Gastroesophageal sphincter (tissue), 3 donors: ENCODE data around the gene ARHGEF17.
A peak's percentile ranks its signal among the peaks of the same experiment; 100 is the strongest.

Source experiments
- POLR2A ChIP-seq, 2 donors: fragments of 450-650 bp; IDR thresholded peaks; one replicate each; pipeline ENCODE4 v1.6.1; 2017; ENCODE audit warnings: antibody characterized with exemption in 2 of 2, mild to moderate bottlenecking in 2 of 2, moderate library complexity in 1 of 2
- TF ChIP-seq, protein P1 (sequence below), 4 experiments: fragments of 200-600 bp in 2 of 4; fragments of 450-650 bp in 2 of 4; sonication (generic) in 1 of 4; IDR thresholded peaks; one replicate each; pipeline ENCODE4 v1.5.1; 2017 to 2019; ENCODE audit warnings: antibody characterized with exemption in 4 of 4, mild to moderate bottlenecking in 2 of 4, moderate library complexity in 2 of 4

DNA sequence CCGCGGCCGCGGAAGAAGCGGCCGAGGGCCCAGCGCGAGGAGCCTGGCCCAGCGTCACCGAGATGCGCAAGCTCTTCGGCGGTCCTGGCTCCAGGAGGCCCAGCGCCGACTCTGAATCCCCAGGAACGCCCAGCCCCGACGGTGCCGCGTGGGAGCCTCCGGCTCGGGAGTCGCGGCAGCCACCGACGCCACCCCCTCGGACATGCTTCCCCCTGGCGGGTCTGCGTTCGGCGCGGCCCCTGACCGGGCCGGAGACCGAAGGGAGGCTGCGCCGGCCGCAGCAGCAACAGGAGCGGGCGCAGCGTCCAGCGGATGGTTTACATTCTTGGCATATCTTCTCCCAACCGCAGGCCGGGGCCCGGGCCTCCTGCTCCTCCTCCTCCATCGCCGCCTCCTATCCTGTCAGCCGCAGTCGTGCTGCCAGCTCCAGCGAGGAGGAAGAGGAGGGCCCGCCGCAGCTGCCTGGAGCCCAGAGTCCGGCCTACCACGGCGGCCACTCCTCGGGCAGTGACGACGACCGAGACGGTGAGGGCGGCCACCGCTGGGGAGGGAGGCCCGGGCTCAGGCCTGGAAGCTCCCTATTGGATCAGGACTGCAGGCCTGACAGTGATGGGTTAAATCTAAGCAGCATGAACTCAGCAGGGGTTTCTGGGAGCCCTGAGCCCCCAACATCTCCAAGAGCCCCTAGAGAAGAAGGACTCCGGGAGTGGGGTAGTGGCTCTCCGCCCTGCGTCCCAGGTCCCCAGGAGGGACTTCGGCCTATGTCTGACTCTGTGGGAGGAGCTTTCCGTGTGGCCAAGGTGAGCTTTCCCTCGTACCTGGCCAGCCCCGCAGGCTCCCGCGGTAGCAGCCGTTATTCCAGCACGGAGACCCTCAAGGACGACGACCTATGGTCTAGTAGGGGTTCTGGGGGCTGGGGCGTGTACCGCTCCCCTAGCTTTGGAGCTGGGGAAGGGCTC lies 1.2 kb downstream of the ARHGEF17 start:
- TF ChIP-seq, protein P1, sequence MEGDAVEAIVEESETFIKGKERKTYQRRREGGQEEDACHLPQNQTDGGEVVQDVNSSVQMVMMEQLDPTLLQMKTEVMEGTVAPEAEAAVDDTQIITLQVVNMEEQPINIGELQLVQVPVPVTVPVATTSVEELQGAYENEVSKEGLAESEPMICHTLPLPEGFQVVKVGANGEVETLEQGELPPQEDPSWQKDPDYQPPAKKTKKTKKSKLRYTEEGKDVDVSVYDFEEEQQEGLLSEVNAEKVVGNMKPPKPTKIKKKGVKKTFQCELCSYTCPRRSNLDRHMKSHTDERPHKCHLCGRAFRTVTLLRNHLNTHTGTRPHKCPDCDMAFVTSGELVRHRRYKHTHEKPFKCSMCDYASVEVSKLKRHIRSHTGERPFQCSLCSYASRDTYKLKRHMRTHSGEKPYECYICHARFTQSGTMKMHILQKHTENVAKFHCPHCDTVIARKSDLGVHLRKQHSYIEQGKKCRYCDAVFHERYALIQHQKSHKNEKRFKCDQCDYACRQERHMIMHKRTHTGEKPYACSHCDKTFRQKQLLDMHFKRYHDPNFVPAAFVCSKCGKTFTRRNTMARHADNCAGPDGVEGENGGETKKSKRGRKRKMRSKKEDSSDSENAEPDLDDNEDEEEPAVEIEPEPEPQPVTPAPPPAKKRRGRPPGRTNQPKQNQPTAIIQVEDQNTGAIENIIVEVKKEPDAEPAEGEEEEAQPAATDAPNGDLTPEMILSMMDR (IDR thresholded peaks at IDR 0.05), result peak in 1 of 4 experiments; percentile 12
- peak; percentile 80 to 86 for TF ChIP-seq POLR2A (IDR thresholded peaks at IDR 0.05)
